HepG2 (cell line): Measurements from ENCODE around the gene TNFRSF9. TPM values are rescaled to one million over a fixed set of nuclear protein-coding genes. Genes with fewer than 3 reads are reported as not detected.

ENCODE experiments used
- ATAC-seq: fragments of 200-7000 bp; cut with Tn5 transposase; 3 replicates; pipeline ENCODE4 v1.9.1; 2020; ENCODE audit warnings: mild to moderate bottlenecking, moderate library complexity
- BruUV-seq: library from RNA; stranded (reverse); fragments of 400-500 nt; replicated peaks from 2 replicates; lab custom pipeline; 2021; lab: Mats Ljungman, UMichigan
- CTCF ChIA-PET: fragments of 300-600 bp; formaldehyde crosslinking; extraction: SDS; loops from one replicate; lab custom pipeline; 2021; ENCODE audit warnings: low total read pairs, inconsistent platforms, low intra/inter-chr PET ratio; lab: Yijun Ruan, JAX
- POLR2A ChIA-PET: fragments of 350-600 bp; sonication (Branson Sonifier 250); formaldehyde crosslinking; loops from one replicate; lab custom pipeline; 2020; ENCODE audit warnings: antibody characterized with exemption, inconsistent platforms; lab: Yijun Ruan, JAX
- DNase-seq: peaks from one replicate; pipeline ENCODE4 v3.0.0-alpha.2; 2015; ENCODE audit warnings: low spot score
- FAIRE-seq: peaks from 3 replicates; lab custom pipeline; 2011; peaks lifted over from hg19 to GRCh38; lab: Jason Lieb, UNC
- H2AFZ ChIP-seq: one replicate; pipeline ENCODE4 v1.6.1; 2011; ENCODE audit warnings: low read length, inconsistent platforms
- H3K27ac ChIP-seq: fragments of 300-600 bp; 3 replicates; pipeline ENCODE4 v1.8.0; 2011; ENCODE audit warnings: mixed run types, mild to moderate bottlenecking, mixed read lengths, low read length, inconsistent platforms; ENCODE audit not compliant: insufficient read depth; ENCODE audit errors: extremely low read length
- H3K27me3 ChIP-seq, 2 experiments: fragments of 200-600 bp in 1 of 2; 2 replicates in 1 of 2; 3 replicates in 1 of 2; pipeline versions ENCODE4 v1.6.0 to v1.8.0; 2011; ENCODE audit warnings: low read length in 2 of 2, mild to moderate bottlenecking in 2 of 2, moderate library complexity in 2 of 2, inconsistent platforms in 1 of 2; ENCODE audit not compliant: insufficient read depth in 2 of 2, control insufficient read depth in 1 of 2
- H3K36me3 ChIP-seq, 2 experiments: fragments of 200-600 bp in 1 of 2; replicated peaks in 1 of 2; 2 replicates in 1 of 2; 3 replicates in 1 of 2; pipeline versions ENCODE4 v1.5.1 to v1.8.0; 2011; ENCODE audit warnings: low read length in 2 of 2, inconsistent platforms in 1 of 2; ENCODE audit not compliant: insufficient read depth in 2 of 2, control insufficient read depth in 1 of 2
- H3K4me1 ChIP-seq: 2 replicates; pipeline ENCODE4 v1.5.1; 2012; ENCODE audit warnings: low read length, inconsistent platforms; ENCODE audit not compliant: insufficient read depth
- H3K4me2 ChIP-seq: 2 replicates; pipeline ENCODE4 v1.6.0; 2011; ENCODE audit warnings: low read depth, low read length, inconsistent platforms
- H3K4me3 ChIP-seq, 3 experiments: fragments of 200-600 bp in 1 of 3; sonication (generic), shearing (Covaris generic) in 1 of 3; replicated peaks in 1 of 3; 2 replicates each; pipeline ENCODE4 v1.5.1; 2011 to 2016; ENCODE audit warnings: low read length in 3 of 3, inconsistent platforms in 2 of 3, low read depth in 2 of 3, mild to moderate bottlenecking in 2 of 3, control low read depth in 1 of 3, mixed read lengths in 1 of 3; ENCODE audit not compliant: insufficient read depth in 1 of 3
- H3K79me2 ChIP-seq: one replicate; pipeline ENCODE4 v1.6.1; 2011; ENCODE audit warnings: low read length, inconsistent platforms; ENCODE audit not compliant: insufficient read depth
- H3K9ac ChIP-seq: 2 replicates; pipeline ENCODE4 v1.6.0; 2011; ENCODE audit warnings: mild to moderate bottlenecking, low read depth, low read length, inconsistent platforms; ENCODE audit not compliant: insufficient read depth
- H3K9me3 ChIP-seq: 2 replicates; pipeline ENCODE4 v1.5.1; 2012; ENCODE audit warnings: mild to moderate bottlenecking, low read length
- H4K20me1 ChIP-seq: 2 replicates; pipeline ENCODE4 v1.6.0; 2011; ENCODE audit warnings: inconsistent platforms, mild to moderate bottlenecking, low read length, moderate library complexity; ENCODE audit not compliant: insufficient read depth
- DR1 ChIP-seq: sonication (generic); formaldehyde crosslinking; IDR thresholded peaks from 2 replicates; pipeline ENCODE4 v1.8.0; 2021; ENCODE audit warnings: mild to moderate bottlenecking, missing genetic modification reagents, inconsistent platforms
- ESRRA ChIP-seq: sonication (generic); formaldehyde crosslinking; IDR thresholded peaks from 2 replicates; pipeline ENCODE4 v1.5.1; 2020; ENCODE audit warnings: mild to moderate bottlenecking, low read depth, missing genetic modification reagents
- NFYB ChIP-seq: sonication (generic); formaldehyde crosslinking; IDR thresholded peaks from 2 replicates; pipeline ENCODE4 v1.4.0; 2020; ENCODE audit warnings: missing genetic modification reagents
- ZBTB20 ChIP-seq: sonication (generic); formaldehyde crosslinking; IDR thresholded peaks from 2 replicates; pipeline ENCODE4 v1.8.1; 2023; ENCODE audit warnings: missing genetic modification reagents, low read depth, mild to moderate bottlenecking, borderline replicate concordance
- ZNF235 ChIP-seq: sonication (generic); formaldehyde crosslinking; IDR thresholded peaks from 2 replicates; pipeline ENCODE4 v1.8.1; 2023; ENCODE audit warnings: mild to moderate bottlenecking, missing genetic modification reagents, borderline replicate concordance
- ZNF652 ChIP-seq: IDR thresholded peaks from 2 replicates; pipeline ENCODE4 v1.6.1; 2016; ENCODE audit warnings: low read depth, borderline replicate concordance
- WGBS: methylation state at CpG from one replicate; pipeline ENCODE4 v1.1.6; 2017; ENCODE audit warnings: low lambda C conversion rate; 5-methylcytosine and 5-hydroxymethylcytosine counted together
- in situ Hi-C: cut with HindIII; loops from 2 replicates; pipeline ENCODE4 v1.10.0; 2017; ENCODE audit warnings: low pct_unique_long_range_greater_than_20kb; ENCODE audit not compliant: extremely low pct_ligation_motif_present
- intact Hi-C: fragments of 100-400 bp; cut with micrococcal nuclease; formaldehyde crosslinking; loops from one replicate; pipeline ENCODE4 v1.10.0; 2022; ENCODE audit not compliant: unreplicated experiment
- polyA plus RNA-seq, 8 experiments: library from polyadenylated mRNA; depleted of rRNA in 3 of 8; stranded (reverse) in 7 of 8; unstranded in 1 of 8; fragments of >200 nt; fragmentation: Illumina TruSeq in 4 of 8; extraction: Trizol in 4 of 8; gene quantifications; 2 replicates each; pipeline versions ENCODE4 v1.2.1 to v1.2.3, GENCODE V29; 2011 to 2016; ENCODE audit warnings: low read depth in 4 of 8, missing spikeins in 1 of 8, mixed read lengths in 1 of 8; ENCODE audit not compliant: insufficient read depth in 1 of 8
- total RNA-seq, 5 experiments: library from RNA; depleted of rRNA; stranded (reverse); fragments of >200 nt; fragmentation: Illumina TruSeq; extraction: Trizol; gene quantifications; 2 replicates each; pipeline ENCODE4 v1.2.3, GENCODE V29; 2016; ENCODE audit warnings: low read depth in 1 of 5
- TF ChIP-seq, protein P1 (sequence below): sonication (generic); formaldehyde crosslinking; IDR thresholded peaks from 2 replicates; pipeline ENCODE4 v1.4.0; 2020; ENCODE audit warnings: mild to moderate bottlenecking, missing genetic modification reagents
- TF ChIP-seq, protein P2 (sequence below): sonication (generic); formaldehyde crosslinking; IDR thresholded peaks from 2 replicates; pipeline ENCODE4 v1.4.0; 2020; ENCODE audit warnings: mild to moderate bottlenecking, missing genetic modification reagents
- TF ChIP-seq, protein P3 (sequence below): sonication (generic); formaldehyde crosslinking; IDR thresholded peaks from 2 replicates; pipeline ENCODE4 v1.4.0; 2020; ENCODE audit warnings: missing genetic modification reagents

TNFRSF9 gene
- total and polyA plus RNA-seq, 2 of the 13 experiments (the other 11 are each of a cell fraction or from before 2014, with no cell fraction given), result 0.07 TPM; not detected in 1

DNA sequence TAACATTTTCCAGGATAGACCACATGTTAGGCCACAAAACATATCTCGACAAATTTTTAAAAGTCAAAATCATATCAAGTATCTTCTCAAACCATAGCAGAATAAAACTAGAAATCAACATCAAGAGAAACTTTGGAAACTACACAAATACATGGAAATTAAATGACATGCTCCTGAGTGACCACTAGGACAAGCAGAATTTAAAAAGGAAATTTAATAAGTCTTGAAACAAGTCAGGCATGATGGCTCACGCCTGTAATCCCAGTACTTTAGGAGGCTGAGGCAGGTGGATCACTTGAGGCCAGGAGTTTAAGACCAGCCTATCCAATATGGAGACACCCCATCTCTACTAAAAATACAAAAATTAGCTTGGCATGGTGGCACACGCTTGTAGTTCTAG lies 61.4 kb downstream of the TNFRSF9 start:
- Histone ChIP-seq H3K9ac (no peak overlapping the region), H2AFZ (no peak overlapping the region), H3K79me2 (no peaks in the 10 kb centered on the region), H3K9me3 (no peaks in the 10 kb centered on the region), H3K27ac (no peak overlapping the region), H3K4me2 (no peak overlapping the region), H3K36me3 (no peaks in the 10 kb centered on the region), H3K4me3 (no peak overlapping the region), H3K27me3 (no peaks in the 10 kb centered on the region), H3K4me1 (no peaks in the 10 kb centered on the region)
- ATAC-seq (no peak), DNase-seq (no peak), FAIRE-seq (no peak)
- 45% methylated on average over 3 of the region's 3 CpGs for WGBS
- intact Hi-C loops, result no loop called here
- BruUV-seq, result no TSS peak
- CTCF ChIA-PET, result no interaction called here
- TF ChIP-seq, protein P1, sequence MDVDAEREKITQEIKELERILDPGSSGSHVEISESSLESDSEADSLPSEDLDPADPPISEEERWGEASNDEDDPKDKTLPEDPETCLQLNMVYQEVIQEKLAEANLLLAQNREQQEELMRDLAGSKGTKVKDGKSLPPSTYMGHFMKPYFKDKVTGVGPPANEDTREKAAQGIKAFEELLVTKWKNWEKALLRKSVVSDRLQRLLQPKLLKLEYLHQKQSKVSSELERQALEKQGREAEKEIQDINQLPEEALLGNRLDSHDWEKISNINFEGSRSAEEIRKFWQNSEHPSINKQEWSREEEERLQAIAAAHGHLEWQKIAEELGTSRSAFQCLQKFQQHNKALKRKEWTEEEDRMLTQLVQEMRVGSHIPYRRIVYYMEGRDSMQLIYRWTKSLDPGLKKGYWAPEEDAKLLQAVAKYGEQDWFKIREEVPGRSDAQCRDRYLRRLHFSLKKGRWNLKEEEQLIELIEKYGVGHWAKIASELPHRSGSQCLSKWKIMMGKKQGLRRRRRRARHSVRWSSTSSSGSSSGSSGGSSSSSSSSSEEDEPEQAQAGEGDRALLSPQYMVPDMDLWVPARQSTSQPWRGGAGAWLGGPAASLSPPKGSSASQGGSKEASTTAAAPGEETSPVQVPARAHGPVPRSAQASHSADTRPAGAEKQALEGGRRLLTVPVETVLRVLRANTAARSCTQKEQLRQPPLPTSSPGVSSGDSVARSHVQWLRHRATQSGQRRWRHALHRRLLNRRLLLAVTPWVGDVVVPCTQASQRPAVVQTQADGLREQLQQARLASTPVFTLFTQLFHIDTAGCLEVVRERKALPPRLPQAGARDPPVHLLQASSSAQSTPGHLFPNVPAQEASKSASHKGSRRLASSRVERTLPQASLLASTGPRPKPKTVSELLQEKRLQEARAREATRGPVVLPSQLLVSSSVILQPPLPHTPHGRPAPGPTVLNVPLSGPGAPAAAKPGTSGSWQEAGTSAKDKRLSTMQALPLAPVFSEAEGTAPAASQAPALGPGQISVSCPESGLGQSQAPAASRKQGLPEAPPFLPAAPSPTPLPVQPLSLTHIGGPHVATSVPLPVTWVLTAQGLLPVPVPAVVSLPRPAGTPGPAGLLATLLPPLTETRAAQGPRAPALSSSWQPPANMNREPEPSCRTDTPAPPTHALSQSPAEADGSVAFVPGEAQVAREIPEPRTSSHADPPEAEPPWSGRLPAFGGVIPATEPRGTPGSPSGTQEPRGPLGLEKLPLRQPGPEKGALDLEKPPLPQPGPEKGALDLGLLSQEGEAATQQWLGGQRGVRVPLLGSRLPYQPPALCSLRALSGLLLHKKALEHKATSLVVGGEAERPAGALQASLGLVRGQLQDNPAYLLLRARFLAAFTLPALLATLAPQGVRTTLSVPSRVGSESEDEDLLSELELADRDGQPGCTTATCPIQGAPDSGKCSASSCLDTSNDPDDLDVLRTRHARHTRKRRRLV (CRISPR knock-in tag), result no peak
- TF ChIP-seq DR1 (CRISPR knock-in tag) (no peak), ESRRA (CRISPR knock-in tag) (no peak), NFYB (CRISPR knock-in tag) (no peak), ZNF652 (CRISPR knock-in tag) (no peak), ZBTB20 (no peak), ZNF235 (CRISPR knock-in tag) (no peak)
- TF ChIP-seq, protein P2, sequence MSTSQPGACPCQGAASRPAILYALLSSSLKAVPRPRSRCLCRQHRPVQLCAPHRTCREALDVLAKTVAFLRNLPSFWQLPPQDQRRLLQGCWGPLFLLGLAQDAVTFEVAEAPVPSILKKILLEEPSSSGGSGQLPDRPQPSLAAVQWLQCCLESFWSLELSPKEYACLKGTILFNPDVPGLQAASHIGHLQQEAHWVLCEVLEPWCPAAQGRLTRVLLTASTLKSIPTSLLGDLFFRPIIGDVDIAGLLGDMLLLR (CRISPR knock-in tag), result no peak
- TF ChIP-seq, protein P3, sequence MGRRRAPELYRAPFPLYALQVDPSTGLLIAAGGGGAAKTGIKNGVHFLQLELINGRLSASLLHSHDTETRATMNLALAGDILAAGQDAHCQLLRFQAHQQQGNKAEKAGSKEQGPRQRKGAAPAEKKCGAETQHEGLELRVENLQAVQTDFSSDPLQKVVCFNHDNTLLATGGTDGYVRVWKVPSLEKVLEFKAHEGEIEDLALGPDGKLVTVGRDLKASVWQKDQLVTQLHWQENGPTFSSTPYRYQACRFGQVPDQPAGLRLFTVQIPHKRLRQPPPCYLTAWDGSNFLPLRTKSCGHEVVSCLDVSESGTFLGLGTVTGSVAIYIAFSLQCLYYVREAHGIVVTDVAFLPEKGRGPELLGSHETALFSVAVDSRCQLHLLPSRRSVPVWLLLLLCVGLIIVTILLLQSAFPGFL (CRISPR knock-in tag), result no peak
- TF ChIP-seq, all 625 proteins: peak for 0
- in situ Hi-C loops, result no loop called here
- no peaks in the 10 kb centered on the region for H4K20me1 ChIP-seq
- POLR2A ChIA-PET, result no interaction called here
